Natural killer cell treated with Interleukin-12 subunit alpha and Interleukin-12 subunit beta and Interleukin-15 and Interleukin-18, amount 100 ng/mL, for 72 hours (primary cell): ENCODE measurements around the gene FAM76A. TPM values are rescaled to one million over a fixed set of nuclear protein-coding genes. Genes with fewer than 3 reads are reported as not detected.
"Not testable (repeated sequence)": the region's sequence is repeated elsewhere in the genome, so short reads cannot be mapped to it uniquely, and the experiment has no call there.

Experiments
- ATAC-seq, 2 donors: fragments of 150-1000 bp; cut with Tn5 transposase in 1 of 2; sonication (Bioruptor Pico), chemical (Tn5 transposase) in 1 of 2; 2 replicates each; pipeline ENCODE4 v1.10.0; 2021
- DNase-seq: peaks from one replicate; pipeline ENCODE4 v3.0.0; 2022; ENCODE audit warnings: low spot score
- H3K27ac Mint-ChIP-seq, 2 donors: 1 replicate in 1 of 2; 2 replicates in 1 of 2; pipeline ENCODE4 v1.8.0; 2022; ENCODE audit warnings: mixed read lengths in 2 of 2, mild to moderate bottlenecking in 1 of 2, moderate library complexity in 1 of 2
- H3K27me3 Mint-ChIP-seq, 2 donors: 1 replicate in 1 of 2; 2 replicates in 1 of 2; pipeline ENCODE4 v1.8.0; 2022; ENCODE audit warnings: mixed read lengths in 2 of 2
- H3K36me3 Mint-ChIP-seq: one replicate; pipeline ENCODE4 v1.8.0; 2022; ENCODE audit warnings: mixed read lengths
- H3K4me1 Mint-ChIP-seq, 2 donors: 1 replicate in 1 of 2; 2 replicates in 1 of 2; pipeline ENCODE4 v1.8.0; 2022; ENCODE audit warnings: low read depth in 2 of 2, mixed read lengths in 2 of 2, mild to moderate bottlenecking in 1 of 2
- H3K4me3 Mint-ChIP-seq: one replicate; pipeline ENCODE4 v1.8.0; 2022; ENCODE audit warnings: mixed read lengths
- H3K9me3 Mint-ChIP-seq: 2 replicates; pipeline ENCODE4 v1.8.0; 2022; ENCODE audit warnings: mixed read lengths
- total RNA-seq, 2 donors: library from RNA; stranded (reverse); gene quantifications; one replicate each; pipeline ENCODE4 v1.2.3, GENCODE V29; 2022

The FAM76A gene
- total RNA-seq = 10 to 100 TPM in 1 of 2 donors, 1 to 10 TPM in 1; 9.4 to 11.4 TPM

- H3K9me3 Mint-ChIP-seq = no peaks in the 10 kb centered on the region
- peak; percentile 99 for DNase-seq
- peaks cover 4% of the 10 kb centered on the region for H3K36me3 Mint-ChIP-seq
- H3K4me3 Mint-ChIP-seq = peak within 1 kb of the TSS; percentile 88
- no peaks in the 10 kb centered on the region for H3K27me3 Mint-ChIP-seq
- peak within 1 kb of the TSS; percentile 84 to 96 for H3K27ac Mint-ChIP-seq
- peak; percentile 98 for ATAC-seq
- H3K4me1 Mint-ChIP-seq = peaks cover 8 to 9% of the 10 kb centered on the region in 2 donors
Measured at GRCh38 chr1:27725374-27726172, at the start of gene FAM76A. TSS of gene FAM76A (plus strand) at chr1:27725961. CDS start at chr1:27726081, 120 bp downstream.

GRCh38 chr1:27676410-27676809 lies 49.4 kb upstream of the FAM76A start:
- H3K27me3 Mint-ChIP-seq = no peaks in the 10 kb centered on the region

GRCh38 chr1:27678747-27679146 lies 47.0 kb upstream of the FAM76A start:
- ATAC-seq (no peak), DNase-seq (no peak)
- H3K4me1 Mint-ChIP-seq = no peaks in the 10 kb centered on the region
- peaks cover 5% of the 10 kb centered on the region for H3K9me3 Mint-ChIP-seq
- H3K36me3 Mint-ChIP-seq = peaks cover 18% of the 10 kb centered on the region
- no peaks in the 10 kb centered on the region for H3K27me3 Mint-ChIP-seq
- no peak overlapping the region for H3K4me3 Mint-ChIP-seq
- H3K27ac Mint-ChIP-seq = no peak overlapping the region

More at GRCh38 chr1:27676410-27676809, 49.4 kb upstream of the FAM76A start:
- DNase-seq = no peak
- Mint-ChIP-seq H3K9me3 (peaks cover 2% of the 10 kb centered on the region), H3K36me3 (peaks cover 7% of the 10 kb centered on the region), H3K27ac (no peak overlapping the region), H3K4me1 (peaks cover 14 to 17% of the 10 kb centered on the region in 2 donors), H3K4me3 (no peak overlapping the region)
- no peak for ATAC-seq

- ATAC-seq, H3K27ac Mint-ChIP-seq, H3K4me1 Mint-ChIP-seq, H3K9me3 Mint-ChIP-seq, H3K4me3 Mint-ChIP-seq, DNase-seq, H3K27me3 Mint-ChIP-seq: not testable (repeated sequence)
- peaks cover 18% of the 10 kb centered on the region for H3K36me3 Mint-ChIP-seq
Measured at GRCh38 chr1:27680225-27680791, 45.5 kb upstream of the FAM76A start.

GRCh38 chr1:27681580-27681979 lies 44.2 kb upstream of the FAM76A start:
- H3K27me3 Mint-ChIP-seq, H3K4me3 Mint-ChIP-seq, H3K9me3 Mint-ChIP-seq, H3K4me1 Mint-ChIP-seq, H3K27ac Mint-ChIP-seq, ATAC-seq, DNase-seq: not testable (repeated sequence)
- H3K36me3 Mint-ChIP-seq = peaks cover 18% of the 10 kb centered on the region

- no peak overlapping the region for H3K4me3 Mint-ChIP-seq
- ATAC-seq (no peak), DNase-seq (no peak)
- peaks cover 3 to 7% of the 10 kb centered on the region in 2 donors for H3K27me3 Mint-ChIP-seq
- H3K27ac Mint-ChIP-seq = no peak overlapping the region
- no peaks in the 10 kb centered on the region for H3K4me1 Mint-ChIP-seq
- peaks cover 18% of the 10 kb centered on the region for H3K36me3 Mint-ChIP-seq
- peaks cover 5% of the 10 kb centered on the region for H3K9me3 Mint-ChIP-seq
Measured at GRCh38 chr1:27682351-27682944, 43.3 kb upstream of the FAM76A start.

- Mint-ChIP-seq H3K4me1 (peaks cover under 1 to 1% of the 10 kb centered on the region in 2 donors), H3K27ac (no peak overlapping the region), H3K9me3 (peaks cover 5% of the 10 kb centered on the region), H3K36me3 (peaks cover 18% of the 10 kb centered on the region), H3K27me3 (peaks cover 3 to 7% of the 10 kb centered on the region in 2 donors), H3K4me3 (no peak overlapping the region)
- no peak for ATAC-seq
- no peak for DNase-seq
Measured at GRCh38 chr1:27684176-27684575, 41.6 kb upstream of the FAM76A start.

GRCh38 chr1:27686223-27686990 lies 39.4 kb upstream of the FAM76A start:
- Mint-ChIP-seq H3K36me3 (peaks cover 11% of the 10 kb centered on the region), H3K4me3 (no peak overlapping the region), H3K27me3 (peaks cover 7% of the 10 kb centered on the region in 2 donors), H3K4me1 (peaks cover 10 to 16% of the 10 kb centered on the region in 2 donors), H3K9me3 (peaks cover 3% of the 10 kb centered on the region), H3K27ac (no peak overlapping the region)
- no peak for ATAC-seq
- no peak for DNase-seq

- no peaks in the 10 kb centered on the region for H3K9me3 Mint-ChIP-seq
- H3K36me3 Mint-ChIP-seq = peaks cover under 1% of the 10 kb centered on the region
- no peak overlapping the region for H3K4me3 Mint-ChIP-seq
- ATAC-seq = no peak
- H3K4me1 Mint-ChIP-seq = peaks cover 10 to 16% of the 10 kb centered on the region in 2 donors
- no peak for DNase-seq
- H3K27me3 Mint-ChIP-seq = peaks cover 7% of the 10 kb centered on the region in 2 donors
- no peak overlapping the region for H3K27ac Mint-ChIP-seq
Measured at GRCh38 chr1:27687906-27688305, 37.9 kb upstream of the FAM76A start.

- no peaks in the 10 kb centered on the region for H3K9me3 Mint-ChIP-seq
- DNase-seq = no peak
- no peaks in the 10 kb centered on the region for H3K36me3 Mint-ChIP-seq
- peaks cover 10 to 16% of the 10 kb centered on the region in 2 donors for H3K4me1 Mint-ChIP-seq
- ATAC-seq = peak; percentile 57 to 78
- H3K4me3 Mint-ChIP-seq = peak overlapping the region; percentile 77
- peak overlapping the region; percentile 14 to 74 for H3K27ac Mint-ChIP-seq
- peaks cover 7 to 11% of the 10 kb centered on the region in 2 donors for H3K27me3 Mint-ChIP-seq
Measured at GRCh38 chr1:27689423-27690173, 36.2 kb upstream of the FAM76A start.

- peaks cover 1 to 7% of the 10 kb centered on the region in 2 donors for H3K27me3 Mint-ChIP-seq
- no peak for DNase-seq
- peak overlapping the region; percentile 14 to 74 for H3K27ac Mint-ChIP-seq
- H3K9me3 Mint-ChIP-seq = no peaks in the 10 kb centered on the region
- H3K4me3 Mint-ChIP-seq = peak overlapping the region; percentile 77
- ATAC-seq = peak in 1 of 2 donors; percentile 12
- H3K4me1 Mint-ChIP-seq = peaks cover 10 to 16% of the 10 kb centered on the region in 2 donors
- no peaks in the 10 kb centered on the region for H3K36me3 Mint-ChIP-seq
Measured at GRCh38 chr1:27690183-27690582, 35.6 kb upstream of the FAM76A start.

- not testable (repeated sequence) for H3K27me3 Mint-ChIP-seq, ATAC-seq, H3K9me3 Mint-ChIP-seq, H3K4me1 Mint-ChIP-seq, DNase-seq, H3K36me3 Mint-ChIP-seq, H3K27ac Mint-ChIP-seq, H3K4me3 Mint-ChIP-seq
Measured at GRCh38 chr1:27696835-27697234, 28.9 kb upstream of the FAM76A start.

GRCh38 chr1:27704958-27705357 lies 20.8 kb upstream of the FAM76A start:
- Mint-ChIP-seq H3K9me3 (peaks cover 6% of the 10 kb centered on the region), H3K4me3 (no peak overlapping the region), H3K36me3 (peaks cover 7% of the 10 kb centered on the region), H3K27ac (no peak overlapping the region), H3K4me1 (no peaks in the 10 kb centered on the region), H3K27me3 (peaks cover 0 to 6% of the 10 kb centered on the region in 2 donors)
- no peak for ATAC-seq
- no peak for DNase-seq
